ENCODE results near the gene VARS2. TPM values are rescaled to one million over a fixed set of nuclear protein-coding genes. Genes with fewer than 3 reads are reported as not detected.
A peak's percentile ranks its signal among the peaks of the same experiment; 100 is the strongest.
"Not testable (repeated sequence)": the region's sequence is repeated elsewhere in the genome, so short reads cannot be mapped to it uniquely, and the experiment has no call there.

Gene VARS2
- total and polyA plus RNA-seq, 9 of the 15 experiments (the other 6 are each of a cell fraction or from before 2014, with no cell fraction given): 1.6 to 53.6 (median 29.9) TPM

GRCh38 chr6:30900863-30901417, 13.1 kb upstream of the VARS2 start:
- Histone ChIP-seq H3K27me3 (ENCODE audit: control insufficient read depth in 2 of 2, insufficient read depth in 2 of 2, low read length in 2 of 2) (no peaks in the 10 kb centered on the region), H3K36me3 (ENCODE audit: control insufficient read depth, insufficient read depth, low read length) (peaks cover 32% of the 10 kb centered on the region; the same call in 2 of the 3 replicates), H3K9me1 (ENCODE audit: control insufficient read depth, insufficient read depth, low read length) (no peaks in the 10 kb centered on the region), H3K4me2 (ENCODE audit: insufficient read depth, low read length) (no peak overlapping the region), H2AFZ (ENCODE audit: low read depth, low read length) (no peak overlapping the region), H3K27ac (ENCODE audit: extremely low read depth, low read depth, low read length) (no peak overlapping the region), H3K9me3 (replicated peaks; ENCODE audit: control insufficient read depth, insufficient read depth, low read depth, low read length) (no peaks in the 10 kb centered on the region), H3K4me3 (no peak overlapping the region), H3K9ac (ENCODE audit: insufficient read depth in 1 of 2, low read depth in 2 of 2, low read length in 2 of 2) (no peak overlapping the region), H4K20me1 (replicated peaks; ENCODE audit: control insufficient read depth, insufficient read depth, low read length) (no peaks in the 10 kb centered on the region), H3K4me1 (replicated peaks in 1 of 2; ENCODE audit: control insufficient read depth in 2 of 2, insufficient read depth in 2 of 2, low read length in 2 of 2) (peaks cover 0 to 6% of the 10 kb centered on the region in 2 experiments; a peak in 1 of 5 replicates), H3K79me2 (ENCODE audit: control insufficient read depth, insufficient read depth, low read length) (no peaks in the 10 kb centered on the region)
- 25% methylated on average over 1 of the region's 1 CpG for WGBS (ENCODE audit: insufficient coverage, low coverage, missing lambda C conversion rate)
- POLR2A ChIA-PET: interaction anchor here (1.4 to 2.2 kb wide), 3 partner anchors 11 to 28 kb away, joined by 5 to 6 read pairs (median 5); partner anchors contain the start of gene DDR1
- intact Hi-C loops (cut with micrococcal nuclease) (no loop called here), in situ Hi-C loops (cut with MboI) (no loop called here)
- no peak for TF ChIP-seq ZNF76 (CRISPR knock-in tag; IDR thresholded peaks at IDR 0.05; ENCODE audit: borderline replicate concordance)
- TF ChIP-seq MYC (IDR thresholded peaks at IDR 0.05; ENCODE audit: low read depth, low read length): no peak
- no peak for TF ChIP-seq MYC (CRISPR knock-in tag; IDR thresholded peaks at IDR 0.05; ENCODE audit: borderline replicate concordance, low read depth)
- DNase-seq (ENCODE audit: extremely low read depth in 1 of 4, low spot score in 3 of 4): no peak
- BruUV-seq (replicated peaks): no TSS peak
- ATAC-seq: no peak
- CTCF ChIA-PET (ENCODE audit: low intra/inter-chr PET ratio): no interaction called here
- no peak for FAIRE-seq

DNA sequence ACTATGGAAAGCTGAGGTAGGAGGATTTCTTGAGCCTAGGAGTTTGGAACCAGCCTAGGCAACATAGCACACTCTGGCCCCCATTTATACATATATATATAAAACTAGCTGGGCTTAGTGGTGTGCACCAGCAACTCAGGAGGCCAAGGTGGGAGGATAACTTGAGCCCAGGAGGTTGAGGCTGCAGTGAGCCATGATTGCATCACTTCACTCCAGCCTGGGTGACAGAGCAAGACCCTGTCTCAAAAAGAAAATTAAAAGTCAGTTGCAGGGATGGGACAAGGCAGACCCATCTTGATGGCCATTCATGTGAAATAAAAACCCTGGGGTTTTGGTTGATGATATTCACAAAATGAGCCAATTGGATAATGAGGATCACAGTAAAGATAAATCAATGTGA, 12.6 kb upstream of the VARS2 start:
- H3K27me3 ChIP-seq (ENCODE audit: control insufficient read depth in 2 of 2, insufficient read depth in 2 of 2, low read length in 2 of 2): no peaks in the 10 kb centered on the region

GRCh38 chr6:30902196-30902595, 11.8 kb upstream of the VARS2 start:
- POLR2A ChIA-PET: interaction anchor here (2.0 kb wide), 1 partner anchor 20 kb away, joined by 5 read pairs; no protein-coding TSS in a partner anchor
- DNase-seq (ENCODE audit: extremely low read depth in 1 of 4, low spot score in 3 of 4); H3K4me3 ChIP-seq; H3K27ac ChIP-seq (ENCODE audit: extremely low read depth, low read depth, low read length); H3K4me2 ChIP-seq (ENCODE audit: insufficient read depth, low read length); in situ Hi-C loops (cut with MboI); H3K9me3 ChIP-seq (replicated peaks; ENCODE audit: control insufficient read depth, insufficient read depth, low read depth, low read length); intact Hi-C loops (cut with micrococcal nuclease); H3K4me1 ChIP-seq (replicated peaks in 1 of 2; ENCODE audit: control insufficient read depth in 2 of 2, insufficient read depth in 2 of 2, low read length in 2 of 2); BruUV-seq (replicated peaks); ATAC-seq; H4K20me1 ChIP-seq (replicated peaks; ENCODE audit: control insufficient read depth, insufficient read depth, low read length); H3K27me3 ChIP-seq (ENCODE audit: control insufficient read depth in 2 of 2, insufficient read depth in 2 of 2, low read length in 2 of 2); FAIRE-seq; H3K79me2 ChIP-seq (ENCODE audit: control insufficient read depth, insufficient read depth, low read length); H3K9ac ChIP-seq (ENCODE audit: insufficient read depth in 1 of 2, low read depth in 2 of 2, low read length in 2 of 2); H3K9me1 ChIP-seq (ENCODE audit: control insufficient read depth, insufficient read depth, low read length): not testable (repeated sequence)
- Histone ChIP-seq H2AFZ (ENCODE audit: low read depth, low read length) (peak overlapping the region; percentile 4; the same call in 1 of the 2 replicates), H3K36me3 (ENCODE audit: control insufficient read depth, insufficient read depth, low read length) (peaks cover 27% of the 10 kb centered on the region; the same call in 2 of the 3 replicates)
- CTCF ChIA-PET (ENCODE audit: low intra/inter-chr PET ratio): interaction anchor here (0.6 kb wide), 1 partner anchor 174 kb away, joined by 4 read pairs; no protein-coding TSS in a partner anchor
- WGBS (ENCODE audit: insufficient coverage, low coverage, missing lambda C conversion rate): 66% methylated on average over 9 of the region's 9 CpGs

More for the DNA sequence above, 12.6 kb upstream of the VARS2 start:
- Histone ChIP-seq H3K79me2 (ENCODE audit: control insufficient read depth, insufficient read depth, low read length) (no peaks in the 10 kb centered on the region), H3K4me3 (no peak overlapping the region), H3K4me2 (ENCODE audit: insufficient read depth, low read length) (no peak overlapping the region), H3K9me1 (ENCODE audit: control insufficient read depth, insufficient read depth, low read length) (no peaks in the 10 kb centered on the region), H3K9me3 (replicated peaks; ENCODE audit: control insufficient read depth, insufficient read depth, low read depth, low read length) (no peaks in the 10 kb centered on the region), H3K36me3 (ENCODE audit: control insufficient read depth, insufficient read depth, low read length) (peaks cover 32% of the 10 kb centered on the region; the same call in 2 of the 3 replicates), H3K27ac (ENCODE audit: extremely low read depth, low read depth, low read length) (no peak overlapping the region), H3K9ac (ENCODE audit: insufficient read depth in 1 of 2, low read depth in 2 of 2, low read length in 2 of 2) (no peak overlapping the region), H2AFZ (ENCODE audit: low read depth, low read length) (no peak overlapping the region), H3K4me1 (replicated peaks in 1 of 2; ENCODE audit: control insufficient read depth in 2 of 2, insufficient read depth in 2 of 2, low read length in 2 of 2) (peaks cover 0 to 6% of the 10 kb centered on the region in 2 experiments; a peak in 1 of 5 replicates), H4K20me1 (replicated peaks; ENCODE audit: control insufficient read depth, insufficient read depth, low read length) (no peaks in the 10 kb centered on the region)
- ATAC-seq (no peak), DNase-seq (ENCODE audit: extremely low read depth in 1 of 4, low spot score in 3 of 4) (no peak), FAIRE-seq (peak; percentile 44)
- intact Hi-C loops (cut with micrococcal nuclease): no loop called here
- ChIA-PET POLR2A (interaction anchor here (1.6 to 2.2 kb wide), 2 partner anchors 17 to 28 kb away, joined by 5 to 6 read pairs; partner anchors contain the start of gene DDR1), CTCF (ENCODE audit: low intra/inter-chr PET ratio) (no interaction called here)
- in situ Hi-C loops (cut with MboI): no loop called here
- TF ChIP-seq CEBPB (tag; IDR thresholded peaks at IDR 0.05): peak; percentile 73
- peak; percentile 78 for TF ChIP-seq CEBPG (CRISPR knock-in tag; IDR thresholded peaks at IDR 0.05)
- peak in 1 of 2 experiments; percentile 72; a peak in 3 of 4 replicates for TF ChIP-seq CEBPG (tag; conservative IDR thresholded peaks at IDR 0.05 in 1 of 2, IDR thresholded peaks at IDR 0.05 in 1 of 2)
- no peak for TF ChIP-seq NONO (IDR thresholded peaks at IDR 0.05; ENCODE audit: low read depth in 2 of 2, low read length in 1 of 2)
- TF ChIP-seq, protein P1, sequence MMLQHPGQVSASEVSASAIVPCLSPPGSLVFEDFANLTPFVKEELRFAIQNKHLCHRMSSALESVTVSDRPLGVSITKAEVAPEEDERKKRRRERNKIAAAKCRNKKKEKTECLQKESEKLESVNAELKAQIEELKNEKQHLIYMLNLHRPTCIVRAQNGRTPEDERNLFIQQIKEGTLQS (IDR thresholded peaks at IDR 0.05): peak; percentile 80
- TF ChIP-seq, protein P1 (CRISPR knock-in tag; conservative IDR thresholded peaks at IDR 0.05): no peak
- BruUV-seq (replicated peaks): no TSS peak

All from K562 (cell line).